Osteoblast (primary cell): ENCODE results near the gene PAX5. TPM values are rescaled to one million over a fixed set of nuclear protein-coding genes. Genes with fewer than 3 reads are reported as not detected.
A peak's percentile ranks its signal among the peaks of the same experiment; 100 is the strongest.

Experiments used
- DNase-seq: peaks from one replicate; pipeline ENCODE4 v3.0.0; 2011; ENCODE audit warnings: low spot score, mixed read lengths; ENCODE audit not compliant: insufficient read length; ENCODE audit errors: missing footprints
- H2AFZ ChIP-seq: 2 replicates; pipeline ENCODE4 v1.6.0; 2011; ENCODE audit warnings: mild to moderate bottlenecking, low read length
- H3K27ac ChIP-seq: 2 replicates; pipeline ENCODE4 v1.5.1; 2011; ENCODE audit warnings: mild to moderate bottlenecking, low read depth, low read length, moderate library complexity
- H3K27me3 ChIP-seq: 2 replicates; pipeline ENCODE4 v1.6.0; 2012; ENCODE audit warnings: mild to moderate bottlenecking, control low read depth, inconsistent platforms, low read length, moderate library complexity; ENCODE audit not compliant: insufficient read depth
- H3K36me3 ChIP-seq: 2 replicates; pipeline ENCODE4 v1.5.1; 2011; ENCODE audit warnings: mild to moderate bottlenecking, low read length, control low read depth, moderate library complexity; ENCODE audit not compliant: insufficient read depth
- H3K4me1 ChIP-seq: 2 replicates; pipeline ENCODE4 v1.5.1; 2011; ENCODE audit warnings: mild to moderate bottlenecking, low read length, control low read depth, moderate library complexity; ENCODE audit not compliant: insufficient read depth
- H3K4me2 ChIP-seq: 2 replicates; pipeline ENCODE4 v1.6.0; 2011; ENCODE audit warnings: mild to moderate bottlenecking, low read length; ENCODE audit not compliant: insufficient read depth
- H3K4me3 ChIP-seq: fragments of 200-600 bp; sonication (generic); 3 replicates; pipeline ENCODE4 v1.5.1; 2012; ENCODE audit warnings: mild to moderate bottlenecking, low read length, inconsistent platforms; ENCODE audit not compliant: insufficient read depth
- H3K79me2 ChIP-seq: 2 replicates; pipeline ENCODE4 v1.6.0; 2012; ENCODE audit warnings: mild to moderate bottlenecking, low read length, control low read depth, inconsistent platforms; ENCODE audit not compliant: insufficient read depth
- H3K9me3 ChIP-seq: 2 replicates; pipeline ENCODE4 v1.5.1; 2011; ENCODE audit warnings: low read depth, low read length, control low read depth
- H4K20me1 ChIP-seq: 2 replicates; pipeline ENCODE4 v1.6.0; 2012; ENCODE audit warnings: mild to moderate bottlenecking, low read length, control low read depth; ENCODE audit not compliant: insufficient read depth
- CTCF ChIP-seq: IDR thresholded peaks from 2 replicates; pipeline ENCODE4 v1.5.1; 2011; ENCODE audit warnings: mild to moderate bottlenecking, low read depth, low read length, moderate library complexity; ENCODE audit errors: extremely low read depth
- total RNA-seq: library from RNA; depleted of rRNA; stranded (reverse); fragments of >200 nt; gene quantifications from 2 replicates; pipeline ENCODE4 v1.2.3, GENCODE V29; 2012

PAX5 gene
- total RNA-seq, 1 donor, result not detected

DNA sequence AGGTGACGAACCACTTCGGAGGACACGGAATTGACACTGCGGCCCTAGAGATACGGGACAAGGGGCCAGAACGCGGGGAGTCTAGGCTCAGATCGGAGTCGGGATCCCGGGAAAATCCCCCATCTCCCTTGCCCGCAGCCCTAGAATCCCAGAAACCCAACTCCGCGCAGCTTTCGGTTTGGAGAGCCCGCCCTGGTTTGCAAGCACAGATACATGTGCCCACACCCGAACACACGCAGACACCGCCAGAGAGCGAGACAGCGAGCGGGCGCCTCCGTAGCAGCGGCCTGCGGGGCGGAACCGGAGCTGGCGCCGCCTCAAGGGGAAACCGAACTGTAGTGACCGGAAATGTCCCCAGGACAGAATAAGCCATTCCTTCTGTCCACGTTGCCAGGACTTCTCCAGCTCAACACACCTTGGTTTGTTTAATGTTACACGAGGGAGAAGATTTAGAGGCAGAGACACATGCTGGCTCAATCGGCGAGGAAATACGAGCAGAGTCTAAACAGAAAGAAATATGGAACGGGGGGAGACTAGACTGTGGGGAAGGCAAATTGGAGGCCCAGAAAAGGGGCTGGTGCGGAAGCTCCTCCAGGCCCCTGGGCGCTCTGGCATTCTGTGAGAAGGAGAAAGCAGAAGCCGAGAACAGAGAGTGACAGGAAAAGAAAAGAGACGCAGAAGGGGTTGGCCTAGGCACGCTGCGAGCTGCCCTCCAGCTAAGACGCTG lies 2.9 kb upstream of the PAX5 start:
- no peaks in the 10 kb centered on the region for H3K9me3 ChIP-seq
- peak overlapping the region; percentile 88 for H3K4me2 ChIP-seq
- peaks cover 15% of the 10 kb centered on the region for H3K4me1 ChIP-seq
- peaks cover 5% of the 10 kb centered on the region for H4K20me1 ChIP-seq
- no peak overlapping the region for H3K27ac ChIP-seq
- peak overlapping the region; percentile 71 for H3K4me3 ChIP-seq
- peak; percentile 89 for DNase-seq
- no peaks in the 10 kb centered on the region for H3K36me3 ChIP-seq
- no peaks in the 10 kb centered on the region for H3K79me2 ChIP-seq
- no peak for TF ChIP-seq CTCF
- peaks cover 100% of the 10 kb centered on the region for H3K27me3 ChIP-seq
- peak overlapping the region; percentile 77 for H2AFZ ChIP-seq

DNA sequence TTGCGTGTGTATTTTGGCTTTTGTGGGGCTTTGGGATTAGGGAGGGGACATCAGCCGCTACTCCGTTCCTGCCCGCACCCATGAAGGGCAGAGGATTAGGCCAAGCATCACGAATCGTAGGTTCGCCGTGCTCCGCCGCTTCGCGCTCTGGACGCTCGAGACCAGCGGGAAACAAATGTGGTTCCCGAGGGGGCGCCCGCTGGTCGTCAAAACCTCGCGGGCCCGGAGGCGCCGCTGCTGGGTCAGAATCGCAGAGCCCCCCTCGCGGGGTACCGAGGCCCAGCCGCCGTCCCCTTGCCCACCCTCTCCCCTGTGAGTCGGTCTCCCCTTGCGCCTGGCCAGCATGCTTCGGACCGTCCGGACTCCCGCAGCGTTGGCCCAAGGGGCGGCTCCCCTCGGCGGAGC lies 2.3 kb upstream of the PAX5 start:
- DNase-seq, result peak; percentile 68
- Histone ChIP-seq H3K4me2 (peak overlapping the region; percentile 88), H3K4me1 (peaks cover 15% of the 10 kb centered on the region), H3K27me3 (peaks cover 100% of the 10 kb centered on the region), H3K79me2 (no peaks in the 10 kb centered on the region), H2AFZ (peak overlapping the region; percentile 77), H3K27ac (no peak overlapping the region), H3K36me3 (no peaks in the 10 kb centered on the region), H3K4me3 (peak overlapping the region; percentile 71), H4K20me1 (peaks cover 5% of the 10 kb centered on the region), H3K9me3 (no peaks in the 10 kb centered on the region)
- TF ChIP-seq CTCF, result no peak

GRCh38 chr9:37035648-37036370 lies 1.7 kb upstream of the PAX5 start:
- H3K27me3 ChIP-seq, result peaks cover 100% of the 10 kb centered on the region
- no peak for TF ChIP-seq CTCF
- H2AFZ ChIP-seq, result no peak overlapping the region
- peaks cover 6% of the 10 kb centered on the region for H4K20me1 ChIP-seq
- no peaks in the 10 kb centered on the region for H3K9me3 ChIP-seq
- H3K4me2 ChIP-seq, result peak overlapping the region; percentile 88
- H3K79me2 ChIP-seq, result no peaks in the 10 kb centered on the region
- no peak overlapping the region for H3K27ac ChIP-seq
- H3K4me3 ChIP-seq, result peak overlapping the region; percentile 71
- H3K4me1 ChIP-seq, result peaks cover 15% of the 10 kb centered on the region
- H3K36me3 ChIP-seq, result no peaks in the 10 kb centered on the region
- peak; percentile 59 for DNase-seq
